Fibroblast of skin of right quadriceps (primary cell): ENCODE measurements around the gene SRP68.

Experiments used
- DNase-seq: peaks from one replicate; pipeline ENCODE4 v3.0.0-alpha.2; 2013

The SRP68 gene

GRCh38 chr17:76017481-76018339 is 54.6 kb downstream of the SRP68 start:
- no peak for DNase-seq

- no peak for DNase-seq
Observed at GRCh38 chr17:76014925-76015261, 57.4 kb downstream of the SRP68 start.

DNA sequence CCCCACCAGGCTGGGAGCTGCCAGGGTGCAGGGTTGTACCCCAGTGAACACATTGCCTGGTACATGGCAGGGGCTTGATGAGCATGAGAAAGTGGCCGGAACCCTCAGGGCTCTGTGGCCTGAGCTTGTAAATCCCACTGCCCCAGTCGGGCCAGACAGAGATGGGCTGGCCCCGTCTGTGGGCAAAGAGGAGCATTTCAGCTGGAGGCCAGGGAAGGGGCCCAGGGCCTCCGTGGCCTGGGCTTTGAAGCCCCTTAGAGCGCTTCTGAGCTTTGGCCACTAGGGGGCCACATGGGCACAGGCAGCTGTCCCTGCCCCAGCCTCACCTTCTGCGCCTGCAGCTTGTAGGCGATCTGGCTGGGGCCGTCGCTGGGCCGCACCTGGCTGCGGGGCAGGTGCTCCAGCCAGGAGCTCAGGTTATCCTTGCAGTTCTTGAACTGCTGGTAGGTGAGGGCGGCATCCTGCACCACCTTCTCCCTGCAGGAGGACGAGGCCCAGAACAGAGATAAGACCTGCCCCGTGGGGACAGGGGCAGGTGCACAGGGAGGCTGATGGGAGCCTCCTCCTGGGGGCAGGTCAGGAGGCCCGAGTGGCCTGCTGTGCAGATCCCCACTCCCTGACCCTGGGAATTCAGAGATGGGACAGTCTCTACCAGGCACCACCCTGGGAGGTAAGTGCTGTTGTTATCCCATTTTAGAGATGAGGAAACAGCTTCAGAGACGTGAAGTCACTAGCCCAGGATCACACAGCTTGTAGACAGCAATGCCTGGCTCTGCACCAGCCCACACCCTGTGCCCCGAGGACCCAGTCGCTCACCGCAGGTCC is 58.0 kb downstream of the SRP68 start:
- DNase-seq: peak; percentile 58

DNA sequence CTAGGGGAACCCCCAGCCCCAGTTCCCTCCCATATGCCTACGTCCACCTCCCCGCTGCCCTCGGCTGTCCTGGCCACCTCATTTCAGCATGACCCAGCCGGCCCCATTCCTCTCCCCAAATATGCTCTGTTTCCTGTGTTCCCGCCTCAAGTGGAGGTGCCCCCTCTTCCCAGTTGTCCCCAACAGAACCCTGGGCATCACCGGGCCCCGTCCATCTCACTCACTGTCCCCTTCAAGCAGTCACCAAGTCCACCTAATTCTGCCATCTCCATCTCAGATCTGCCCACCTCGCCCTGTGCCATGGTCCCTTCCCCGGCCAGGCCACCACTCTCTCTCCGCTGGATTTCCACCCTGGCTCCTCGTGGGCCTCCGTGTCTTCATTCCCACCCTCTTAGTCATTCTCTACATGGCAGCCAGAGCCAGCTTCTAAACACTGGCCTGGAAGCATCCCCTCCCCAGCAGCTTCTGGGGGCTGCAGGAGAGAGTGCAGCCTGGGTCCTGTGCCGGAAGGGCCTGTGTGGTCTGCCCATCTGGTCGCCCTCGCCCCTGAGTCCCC is 58.9 kb downstream of the SRP68 start:
- no peak for DNase-seq

- no peak for DNase-seq
Observed at GRCh38 chr17:76011951-76012350, 60.4 kb downstream of the SRP68 start.

GRCh38 chr17:76009969-76010661 is 62.2 kb downstream of the SRP68 start:
- DNase-seq: no peak

- DNase-seq: no peak
Observed at GRCh38 chr17:76009447-76009846, 62.9 kb downstream of the SRP68 start.

DNA sequence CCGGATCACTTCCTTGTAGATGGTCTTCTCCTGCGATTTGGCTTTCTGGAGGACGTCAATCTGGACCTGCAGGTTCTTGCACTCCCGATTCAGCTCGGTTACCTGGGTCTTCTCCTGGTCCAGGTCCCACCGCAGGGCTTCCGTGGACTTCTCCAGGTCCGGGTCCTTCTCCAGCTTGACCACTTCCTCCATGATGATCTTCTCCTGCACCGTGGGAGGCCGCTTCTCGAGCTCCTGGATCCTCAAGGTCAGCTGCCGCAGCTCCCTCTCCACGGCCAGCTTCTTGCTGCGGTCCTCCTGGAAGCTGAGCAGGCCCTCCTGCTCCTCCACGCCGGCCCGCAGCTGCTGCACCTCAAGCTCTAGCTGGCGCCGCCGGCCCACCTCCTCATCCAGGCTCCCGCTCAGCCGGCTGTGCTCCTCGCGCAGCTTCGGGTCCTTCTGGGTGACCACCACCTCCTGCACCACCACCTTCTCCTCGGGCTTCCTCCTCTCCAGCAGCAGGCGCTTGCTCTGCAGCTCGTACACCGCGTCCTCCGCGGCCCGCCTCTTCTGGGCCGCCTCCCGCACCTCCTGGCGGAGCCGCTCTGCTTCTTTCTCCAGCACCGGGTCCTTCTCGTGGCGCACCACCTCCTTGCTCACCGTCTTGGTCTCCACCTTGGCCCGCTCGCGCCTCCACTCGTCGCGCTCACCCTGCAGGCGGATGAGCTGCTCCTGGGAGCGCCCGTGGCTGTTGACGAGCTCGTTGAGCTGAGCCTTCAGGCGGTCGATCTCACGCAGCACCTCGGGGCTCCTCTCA is 63.5 kb downstream of the SRP68 start:
- DNase-seq: no peak

- DNase-seq: no peak
Observed at GRCh38 chr17:76008208-76008607, 64.1 kb downstream of the SRP68 start.

- no peak for DNase-seq
Observed at GRCh38 chr17:76007850-76008165, 64.5 kb downstream of the SRP68 start.

- no peak for DNase-seq
Observed at GRCh38 chr17:76007131-76007849, 65.0 kb downstream of the SRP68 start.

GRCh38 chr17:76005263-76006149 is 66.8 kb downstream of the SRP68 start:
- DNase-seq: peak; percentile 57

DNA sequence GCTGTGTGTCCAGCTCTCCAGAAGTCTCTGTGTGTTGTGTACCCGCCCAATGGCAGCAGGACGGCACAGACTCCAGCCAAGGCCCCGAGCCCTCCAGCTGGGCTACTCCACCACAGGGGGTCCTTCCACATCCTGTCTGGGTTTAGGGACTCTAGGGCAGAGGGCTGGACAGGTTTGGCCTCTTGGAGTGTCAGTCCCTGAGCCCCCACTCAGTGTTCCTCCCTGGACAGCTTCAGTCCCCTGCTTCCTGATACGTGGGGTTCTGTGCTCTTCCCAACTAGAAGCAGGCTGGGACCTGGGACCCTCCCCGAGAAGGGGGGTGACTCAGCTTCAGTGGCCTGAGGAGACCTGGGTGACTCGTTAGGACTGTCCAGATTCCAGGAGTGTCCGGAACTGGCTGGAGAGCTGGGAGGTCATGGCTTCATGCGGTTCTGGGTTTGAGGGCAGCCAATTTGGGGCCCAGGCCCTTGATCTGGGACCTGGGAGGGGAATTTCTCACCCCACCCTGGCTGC is 67.5 kb downstream of the SRP68 start:
- no peak for DNase-seq

DNA sequence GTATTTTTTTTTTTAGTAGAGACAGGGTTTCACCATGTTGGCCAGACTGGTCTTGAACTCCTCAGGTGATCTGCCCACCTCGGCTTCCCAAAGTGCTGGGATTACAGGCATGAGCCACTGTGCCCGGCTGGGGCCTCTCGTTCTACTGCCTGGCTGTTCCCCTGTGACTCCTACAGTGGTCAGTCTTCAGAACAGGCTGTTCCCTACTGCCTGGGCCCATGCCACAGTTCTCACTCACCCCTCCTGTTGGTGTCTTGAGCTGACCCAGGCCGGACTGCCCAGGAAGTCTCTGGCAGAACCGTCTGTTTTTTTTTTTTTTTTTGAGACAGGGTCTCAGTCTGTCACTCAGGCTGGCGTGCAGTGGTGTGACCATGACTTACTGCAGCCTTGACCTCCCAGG is 68.4 kb downstream of the SRP68 start:
- DNase-seq: no peak

DNA sequence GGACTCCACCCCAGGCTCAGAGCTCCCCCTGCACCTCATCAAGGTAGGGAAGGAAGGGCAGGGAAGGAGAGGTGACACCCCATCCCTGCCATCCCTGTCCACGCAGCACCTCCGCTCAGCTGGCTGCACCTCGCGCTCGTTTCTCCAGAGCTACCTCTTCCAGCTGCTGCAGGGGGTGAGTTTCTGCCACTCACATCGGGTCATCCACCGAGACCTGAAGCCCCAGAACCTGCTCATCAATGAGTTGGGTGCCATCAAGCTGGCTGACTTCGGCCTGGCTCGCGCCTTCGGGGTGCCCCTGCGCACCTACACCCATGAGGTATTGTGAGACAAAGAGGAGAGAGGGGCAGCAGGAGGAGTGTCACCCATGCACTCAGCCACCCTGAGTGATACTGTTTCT is 70.2 kb downstream of the SRP68 start:
- DNase-seq: no peak

- no peak for DNase-seq
Observed at GRCh38 chr17:76000755-76001521, 71.4 kb downstream of the SRP68 start, which contains the start of gene CDK3. Gene CDK3, plus strand, starts transcription at chr17:76000855. Its CDS starts 571 bp downstream, at chr17:76001426.

DNA sequence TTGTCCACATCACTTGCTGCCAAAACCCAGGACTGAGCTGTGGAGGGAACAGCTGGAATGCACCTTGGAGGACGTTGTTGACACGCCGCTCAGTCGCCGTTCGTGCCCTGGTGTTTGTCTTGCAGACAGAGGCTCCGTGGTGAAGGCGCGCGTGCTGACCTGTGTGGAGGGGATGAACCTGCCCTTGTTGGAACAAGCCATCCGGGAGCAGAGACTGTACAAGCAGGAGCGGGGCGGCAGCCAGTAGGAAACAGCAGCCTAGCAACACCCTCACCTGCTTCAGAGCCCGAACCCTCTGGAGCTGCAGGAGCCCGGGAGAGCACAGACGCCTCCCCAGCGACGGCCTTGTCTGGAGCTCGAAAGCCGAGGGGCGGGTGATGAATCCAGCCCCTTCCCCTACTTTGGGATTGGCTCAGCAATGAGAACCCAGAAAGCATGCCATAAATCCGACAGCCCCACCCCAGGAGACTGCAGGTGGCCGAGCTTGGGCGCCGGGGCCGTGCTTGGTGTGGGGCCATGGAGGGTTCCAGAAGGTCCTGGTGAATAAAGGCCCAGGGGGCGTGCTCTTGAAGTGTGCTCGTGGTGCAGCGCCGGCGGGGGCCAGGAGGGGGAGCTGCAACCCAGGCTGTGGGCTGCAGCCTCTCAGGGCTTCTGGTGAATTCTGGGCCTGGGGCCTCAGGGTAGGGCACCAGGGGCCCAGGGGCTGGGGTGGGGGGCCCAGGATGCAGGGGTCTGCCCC is 72.1 kb downstream of the SRP68 start:
- DNase-seq: peak; percentile 24

- no peak for DNase-seq
Observed at GRCh38 chr17:75998327-75998795, 74.0 kb downstream of the SRP68 start.
